NCI-H460 (cell line): Measurements from ENCODE around the gene RCAN2. TPM values are rescaled to one million over a fixed set of nuclear protein-coding genes. Genes with fewer than 3 reads are reported as not detected.
A peak's percentile ranks its signal among the peaks of the same experiment; 100 is the strongest.

ENCODE experiments used
- DNase-seq: peaks from one replicate; pipeline ENCODE4 v3.0.0-alpha.2; 2016; ENCODE audit warnings: low read depth; ENCODE audit errors: extremely low read depth
- polyA plus RNA-seq: library from polyadenylated mRNA; depleted of rRNA; stranded (reverse); fragments of >200 nt; gene quantifications from 2 replicates; pipeline ENCODE4 v1.2.3, GENCODE V29; 2014; cell fraction: nucleus; rRNA removed
- total RNA-seq: library from RNA; depleted of rRNA; stranded (reverse); fragments of >200 nt; shearing (Covaris generic); gene quantifications from 2 replicates; pipeline ENCODE4 v1.2.3, GENCODE V29; 2014; rRNA removed

RCAN2 gene
- not detected in 2 replicates for total RNA-seq
- not detected in 2 replicates for polyA plus RNA-seq

DNA sequence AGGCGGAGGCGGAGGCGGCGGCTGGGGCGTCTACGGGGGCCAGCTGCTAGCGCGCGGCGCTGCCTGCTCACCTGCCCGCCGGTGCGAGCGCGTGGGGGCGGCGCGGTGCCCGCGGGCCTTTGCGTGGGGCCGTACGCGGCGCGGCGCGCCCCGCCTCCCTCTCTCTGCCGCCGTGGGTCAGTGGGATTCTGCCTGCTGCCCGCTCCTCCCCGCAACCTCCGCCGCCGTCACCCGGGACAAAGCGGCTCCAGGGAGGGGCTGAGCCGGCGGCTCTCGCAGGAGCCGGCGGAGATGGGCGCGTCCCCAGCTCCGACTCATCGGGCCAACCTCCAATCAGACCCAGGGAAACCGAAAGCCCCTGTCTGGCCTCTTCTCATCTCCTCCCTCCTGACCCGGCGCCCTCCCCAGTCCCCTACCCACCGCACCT, at the start of gene RCAN2:
RCAN2 (minus strand) TSS at position 249 of the 427 bp plus-strand sequence.
- peak; percentile 20 for DNase-seq

DNA sequence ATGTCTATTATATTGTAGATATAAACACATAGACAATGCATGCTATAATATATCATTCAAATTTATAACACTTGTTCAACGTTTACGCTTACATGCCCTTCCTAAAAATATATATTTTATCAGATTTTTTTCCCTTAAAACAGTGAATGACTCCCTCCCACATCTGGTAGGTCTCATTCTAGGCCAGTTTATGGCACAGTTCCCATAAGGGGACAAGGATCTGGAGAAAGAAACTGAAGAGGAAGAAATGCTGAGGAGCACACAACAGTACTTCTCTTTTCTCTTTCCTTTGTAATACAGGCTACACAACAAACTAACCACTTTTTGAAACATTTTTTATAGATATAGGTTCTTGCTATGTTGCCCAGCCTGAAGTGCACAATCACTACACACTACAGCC, 48.6 kb upstream of the RCAN2 start:
- DNase-seq, result no peak

DNA sequence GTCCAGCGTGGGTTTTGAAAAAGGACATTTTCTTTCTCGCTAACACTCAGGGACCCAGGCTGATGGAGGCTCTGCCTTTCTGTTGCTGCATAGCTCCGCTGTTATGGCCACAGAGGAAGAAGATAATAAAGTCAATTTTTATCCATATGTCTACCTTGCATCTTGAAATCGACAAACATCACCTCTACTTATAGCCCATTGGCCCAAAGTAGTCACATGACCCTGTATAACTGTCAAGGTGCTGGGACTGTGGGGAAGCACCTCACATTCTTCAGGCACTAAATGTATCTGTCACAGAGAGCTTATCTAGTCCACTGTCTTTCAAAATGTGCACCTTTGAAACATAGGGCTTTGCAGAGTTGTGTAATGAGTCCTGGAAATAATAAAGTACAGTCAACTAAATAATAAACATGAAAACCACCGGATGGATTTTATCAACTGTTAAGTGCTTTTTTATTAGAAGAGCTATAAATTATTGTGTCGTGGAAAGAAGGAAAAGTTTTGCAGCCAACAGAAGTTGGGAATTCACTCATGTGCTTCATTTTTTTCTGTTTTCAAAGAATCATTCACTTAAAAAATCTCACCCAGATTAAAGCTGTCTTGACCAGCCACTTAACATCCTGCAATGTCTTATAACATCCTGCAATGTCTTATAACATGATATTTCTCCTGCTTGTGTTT, 47.7 kb upstream of the RCAN2 start:
- no peak for DNase-seq

DNA sequence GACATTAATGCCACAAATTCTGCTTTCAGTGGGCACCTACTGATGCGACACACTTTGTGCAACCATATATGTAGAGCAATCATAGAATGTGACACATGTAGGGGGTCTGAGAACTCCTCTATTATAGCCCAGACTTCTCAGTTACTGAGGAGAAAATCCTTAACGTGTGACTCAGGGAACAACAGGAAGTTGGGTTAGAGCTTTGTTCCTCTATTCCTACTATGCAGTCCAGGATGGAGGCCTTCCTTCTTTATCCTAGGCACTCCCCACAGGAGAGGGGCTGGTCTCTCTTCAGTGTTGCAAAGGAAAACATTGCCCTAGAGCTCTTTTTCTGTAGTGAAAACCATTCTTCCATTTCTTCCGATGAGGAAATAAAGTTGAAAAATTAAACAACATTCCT, 39.6 kb upstream of the RCAN2 start:
- no peak for DNase-seq

DNA sequence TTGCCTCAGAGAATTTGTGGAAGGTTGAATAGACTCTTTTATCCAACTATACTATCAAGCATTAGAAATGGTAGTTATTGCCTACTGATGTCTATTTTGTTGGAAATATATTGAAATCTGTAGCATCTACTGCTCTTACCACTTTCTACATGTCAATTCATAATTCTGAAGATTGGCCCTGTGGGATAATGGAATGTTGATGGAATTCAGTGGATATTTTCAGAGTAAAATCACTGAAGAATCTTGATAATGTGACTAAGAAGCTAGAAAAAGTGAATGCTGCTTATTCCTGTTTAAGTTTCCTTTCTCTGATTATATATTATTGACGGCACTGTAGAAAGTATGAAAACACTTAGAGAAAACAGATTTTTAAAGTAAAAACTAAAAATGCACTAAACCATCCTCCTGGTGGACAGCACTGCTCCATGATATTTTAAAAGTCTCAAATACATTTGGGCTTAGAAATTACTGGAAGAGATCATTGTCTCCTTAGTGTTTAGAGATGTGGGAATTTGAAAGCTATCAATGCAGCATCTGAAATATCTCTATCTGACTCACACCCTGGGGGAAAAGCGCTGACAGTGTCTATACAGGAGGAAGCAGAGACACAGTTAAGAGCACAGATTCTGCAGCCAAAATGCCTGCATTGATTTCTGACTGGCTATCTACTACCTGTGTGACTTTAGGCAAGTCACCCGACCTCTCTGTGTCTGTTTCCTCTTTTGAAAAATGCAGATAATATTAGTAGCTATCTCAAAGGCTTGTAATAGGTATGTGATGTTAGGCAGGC, 37.9 kb upstream of the RCAN2 start:
- DNase-seq, result no peak

DNA sequence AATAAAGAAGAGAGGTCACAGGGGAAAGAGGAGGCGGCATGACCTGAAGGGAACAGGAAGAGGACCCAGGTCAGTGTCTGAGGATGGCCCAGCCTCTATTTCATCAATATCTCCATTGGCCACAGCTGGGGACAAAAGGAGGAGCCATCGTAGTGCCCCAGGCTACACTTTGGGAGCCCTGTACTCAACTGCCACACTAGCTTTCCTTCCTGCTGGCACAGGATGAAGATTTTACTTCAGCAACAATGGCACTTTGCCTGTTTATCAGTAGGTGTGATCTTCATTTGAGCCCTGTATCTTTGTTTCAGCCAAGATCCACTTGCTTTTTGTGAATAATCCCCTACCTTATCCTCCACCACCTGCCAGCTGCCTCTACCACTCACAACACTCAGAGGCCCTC, 35.4 kb upstream of the RCAN2 start:
- no peak for DNase-seq

DNA sequence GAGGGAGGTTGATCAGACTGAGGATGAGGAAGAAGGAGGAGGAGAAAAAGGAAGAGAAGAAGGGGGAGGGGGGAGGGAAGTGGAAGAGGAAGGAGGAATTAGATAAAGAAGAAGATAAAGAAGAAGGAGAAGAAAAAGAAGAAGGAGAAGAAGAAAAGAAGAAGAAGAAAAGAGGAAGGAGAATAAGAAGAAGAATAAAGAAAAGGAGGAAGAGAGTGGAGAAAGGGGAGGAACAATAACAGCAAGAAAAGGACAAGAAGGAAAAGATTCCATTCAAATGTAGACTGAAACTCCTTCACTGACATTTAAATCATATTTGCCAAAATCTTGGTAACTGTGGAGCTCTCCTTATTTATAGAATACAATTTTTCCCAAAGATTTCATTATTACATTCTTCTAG, 34.3 kb upstream of the RCAN2 start:
- no peak for DNase-seq

DNA sequence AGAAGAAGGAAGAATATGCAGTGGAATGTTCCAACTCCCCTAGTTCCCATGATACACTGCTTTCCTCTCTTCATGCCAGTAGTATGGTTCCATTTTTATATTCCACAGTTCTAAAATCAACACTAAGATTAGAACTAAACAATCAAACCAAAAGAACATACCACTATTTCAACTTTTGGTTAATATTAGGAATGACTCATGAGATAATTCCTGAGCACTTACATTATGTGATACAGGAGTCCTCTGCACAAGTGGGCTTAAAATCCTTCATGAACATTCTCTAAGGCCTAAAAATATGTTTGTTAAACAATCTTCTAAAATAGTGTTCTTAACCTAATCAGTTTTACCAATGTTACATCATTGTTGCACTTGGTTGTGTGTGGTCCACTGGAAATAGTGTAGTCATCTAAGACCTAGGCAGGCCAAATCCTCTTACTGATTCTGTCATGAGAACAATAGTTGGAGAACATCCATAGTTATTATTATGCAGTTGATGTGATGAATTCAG, 30.3 kb upstream of the RCAN2 start:
- no peak for DNase-seq

DNA sequence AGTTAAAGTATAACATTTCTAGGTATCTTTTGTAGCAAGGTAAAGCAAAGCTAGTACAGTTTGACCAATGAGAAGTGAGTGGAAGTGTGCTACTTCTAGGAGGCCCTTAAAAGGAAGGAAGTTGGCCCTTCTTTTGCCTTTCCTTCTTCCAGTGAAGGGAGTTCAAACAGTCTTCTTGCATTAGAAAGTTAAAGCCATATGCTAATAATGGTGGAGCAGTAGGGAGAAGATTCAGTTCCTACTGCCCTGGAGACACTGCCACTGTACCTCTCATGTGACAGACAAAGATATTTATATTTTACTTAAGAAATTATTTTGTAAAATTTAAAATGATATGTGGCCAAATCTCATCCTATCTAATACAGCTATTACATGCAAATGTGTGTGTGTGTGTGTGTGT, 26.0 kb upstream of the RCAN2 start:
- DNase-seq, result no peak

DNA sequence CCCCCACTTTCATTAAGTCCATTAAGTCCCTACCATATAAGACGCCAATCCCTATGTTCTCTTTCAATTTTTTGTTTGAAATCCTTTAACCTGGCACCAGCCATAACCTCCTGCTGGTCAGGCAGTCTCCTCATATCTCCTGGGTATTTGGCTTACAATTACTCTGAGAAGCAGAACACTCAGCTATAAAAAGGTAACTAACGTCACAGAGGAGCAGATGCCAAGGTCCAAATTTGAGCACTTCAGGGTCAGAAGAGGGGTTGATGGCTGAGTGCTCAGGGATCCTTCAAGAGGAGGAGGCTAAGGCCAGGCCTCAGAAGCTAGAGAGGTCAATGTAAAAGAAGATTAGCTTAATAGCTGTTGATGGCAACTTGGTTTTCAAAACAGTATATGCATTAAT, 22.3 kb upstream of the RCAN2 start:
- no peak for DNase-seq

DNA sequence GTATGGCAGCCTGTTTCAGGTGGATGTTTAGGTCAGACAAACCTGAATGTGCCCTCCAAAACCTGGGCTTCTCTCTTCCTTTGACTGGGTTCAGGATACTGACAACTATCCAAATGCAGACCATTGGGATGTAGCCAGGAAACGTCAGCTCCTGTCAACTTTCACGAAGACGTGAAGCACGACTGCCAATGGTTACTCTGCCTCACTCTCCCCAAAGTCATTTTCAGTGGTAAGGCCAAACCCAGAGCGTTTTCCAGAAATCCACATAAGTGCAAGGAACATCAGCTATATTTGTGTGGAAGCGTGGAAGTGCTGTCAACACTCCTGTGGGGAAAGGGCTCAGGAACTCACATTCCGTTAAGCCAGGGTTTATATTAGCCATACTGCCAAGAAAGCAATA, 20.1 kb upstream of the RCAN2 start:
- no peak for DNase-seq

DNA sequence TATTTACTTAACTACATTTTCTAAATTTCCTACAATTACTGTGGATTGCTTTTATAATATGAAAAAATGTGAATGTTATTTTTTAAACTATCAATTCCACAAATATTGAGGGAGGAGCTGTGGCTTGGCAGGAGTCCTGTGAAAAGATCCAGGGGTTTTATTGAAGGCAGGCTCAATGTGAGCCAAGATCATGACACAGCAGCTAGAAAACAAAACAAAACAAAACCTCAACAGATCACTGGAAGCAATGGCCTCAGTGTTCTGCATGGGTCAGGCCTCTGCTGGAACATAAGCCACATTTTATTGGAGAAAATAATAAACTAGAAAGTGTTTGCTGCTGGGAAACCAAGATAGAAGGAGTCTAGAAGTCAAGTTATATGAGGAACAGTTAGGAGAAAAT, 19.4 kb upstream of the RCAN2 start:
- no peak for DNase-seq

DNA sequence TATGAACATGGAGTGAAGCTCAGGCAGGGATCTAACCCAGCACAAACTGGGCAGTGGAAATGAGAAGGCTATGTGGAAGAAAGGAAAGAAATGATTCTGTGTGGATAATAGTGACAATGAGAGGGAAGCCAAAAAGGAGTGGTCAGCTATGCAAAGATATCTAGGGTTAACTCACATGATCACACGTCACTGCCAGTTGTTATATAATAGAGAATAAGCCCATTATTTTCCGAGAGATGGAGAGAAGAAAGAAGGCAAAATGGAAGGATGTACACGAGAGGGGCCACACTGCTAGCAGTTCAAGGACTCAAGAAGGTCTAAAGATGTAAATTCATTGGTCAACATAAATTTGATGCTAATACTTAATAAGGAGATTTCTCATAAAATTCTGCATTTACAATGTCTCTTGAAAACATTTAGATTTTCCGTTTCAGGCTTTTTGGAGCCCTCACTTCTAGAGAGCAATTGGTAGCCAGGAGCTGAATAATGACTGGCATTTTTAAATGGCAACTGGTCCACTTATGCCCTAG, 18.8 kb upstream of the RCAN2 start:
- DNase-seq, result no peak

DNA sequence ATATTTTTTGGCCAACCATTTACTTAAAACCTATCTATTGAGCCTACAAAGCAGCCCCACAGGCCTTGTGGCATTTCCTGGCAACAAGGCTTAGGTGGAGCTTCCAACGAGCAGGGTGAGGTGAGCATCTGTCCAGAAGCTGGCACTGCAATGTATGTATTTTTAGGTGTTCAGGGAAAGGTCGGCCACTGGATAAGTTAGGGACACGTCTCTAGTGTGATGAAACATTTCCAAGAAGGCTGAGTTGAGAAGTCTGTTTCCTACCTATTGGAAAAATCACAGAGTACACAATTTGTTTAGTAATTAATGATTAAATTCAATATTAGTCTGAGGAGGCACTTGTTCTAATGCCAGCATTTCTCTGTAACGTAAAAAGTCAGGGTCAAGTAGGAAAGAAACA, 17.8 kb upstream of the RCAN2 start:
- DNase-seq, result no peak

DNA sequence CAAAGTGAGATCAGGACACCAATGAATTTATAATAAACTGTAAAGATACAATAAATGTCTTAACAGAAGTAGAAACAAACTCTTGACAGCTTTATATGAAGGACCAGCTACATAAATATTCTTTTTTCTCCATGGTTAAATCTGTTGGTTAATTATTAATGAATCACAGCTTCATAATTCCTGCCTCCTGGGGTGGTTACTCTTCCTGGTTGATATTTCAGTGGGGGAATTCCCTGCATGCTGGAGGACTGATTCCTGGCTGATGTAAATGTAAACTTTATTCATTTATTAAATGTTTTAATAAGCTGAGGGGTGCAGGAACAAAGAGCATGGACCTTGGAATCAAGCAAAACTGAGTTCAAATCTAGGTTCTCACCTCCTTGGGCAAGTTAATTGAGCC, 16.2 kb upstream of the RCAN2 start:
- no peak for DNase-seq

DNA sequence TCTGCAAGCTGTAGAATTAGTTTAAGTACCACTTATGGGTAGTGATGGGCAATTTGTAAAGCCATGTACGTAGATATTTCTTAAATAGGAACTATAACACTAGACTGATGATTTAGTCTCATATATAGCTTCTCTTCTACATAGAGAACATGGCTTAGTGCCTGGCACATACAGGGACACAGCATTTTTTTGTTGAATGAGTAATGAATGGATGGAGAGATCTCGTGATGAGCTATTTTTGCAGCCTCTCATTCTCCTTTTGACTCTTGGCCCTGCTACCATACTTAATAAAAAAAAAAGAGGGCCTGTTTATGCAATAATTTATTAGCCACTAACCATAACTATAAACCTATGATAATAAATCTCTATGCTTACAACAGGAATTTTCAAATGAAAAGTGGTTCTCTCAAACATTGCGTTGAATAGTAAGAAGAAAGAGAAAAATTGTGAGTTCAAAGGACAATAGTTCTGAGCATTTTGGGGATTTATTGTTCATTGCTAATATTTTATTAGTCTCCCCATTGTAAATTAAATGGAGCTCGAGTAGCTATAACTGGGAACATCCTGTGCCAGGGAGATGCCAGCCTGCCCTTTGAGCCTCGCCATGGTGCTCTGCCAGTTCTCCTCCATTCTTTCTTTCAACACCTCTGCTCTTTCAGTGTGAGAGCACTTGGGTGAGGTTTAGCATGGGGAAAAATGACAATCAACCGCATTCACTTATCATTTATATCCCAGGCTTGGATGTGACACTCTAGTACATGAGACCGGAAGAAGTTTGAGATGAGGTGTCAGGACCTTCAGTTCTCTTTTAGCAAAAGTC, 14.7 kb upstream of the RCAN2 start:
- DNase-seq, result no peak

DNA sequence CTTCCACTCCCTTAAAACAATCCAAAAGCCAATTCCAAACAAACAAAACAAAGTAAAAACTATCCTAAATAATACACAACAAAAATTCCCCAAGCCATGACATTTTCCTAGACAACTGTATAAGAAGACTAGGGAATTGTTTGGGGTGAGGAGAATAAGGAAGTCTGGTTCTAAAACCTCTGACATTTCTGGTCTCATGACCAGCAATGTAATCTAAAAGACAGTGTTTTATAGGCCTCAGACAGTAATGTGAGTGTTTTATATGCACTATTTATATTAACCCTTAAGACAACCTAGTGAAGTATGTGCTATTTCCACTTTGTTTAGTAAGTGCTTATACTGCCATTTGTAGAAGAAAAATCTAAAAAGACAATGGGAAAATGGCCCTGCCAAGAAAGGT, 13.0 kb upstream of the RCAN2 start:
- no peak for DNase-seq

DNA sequence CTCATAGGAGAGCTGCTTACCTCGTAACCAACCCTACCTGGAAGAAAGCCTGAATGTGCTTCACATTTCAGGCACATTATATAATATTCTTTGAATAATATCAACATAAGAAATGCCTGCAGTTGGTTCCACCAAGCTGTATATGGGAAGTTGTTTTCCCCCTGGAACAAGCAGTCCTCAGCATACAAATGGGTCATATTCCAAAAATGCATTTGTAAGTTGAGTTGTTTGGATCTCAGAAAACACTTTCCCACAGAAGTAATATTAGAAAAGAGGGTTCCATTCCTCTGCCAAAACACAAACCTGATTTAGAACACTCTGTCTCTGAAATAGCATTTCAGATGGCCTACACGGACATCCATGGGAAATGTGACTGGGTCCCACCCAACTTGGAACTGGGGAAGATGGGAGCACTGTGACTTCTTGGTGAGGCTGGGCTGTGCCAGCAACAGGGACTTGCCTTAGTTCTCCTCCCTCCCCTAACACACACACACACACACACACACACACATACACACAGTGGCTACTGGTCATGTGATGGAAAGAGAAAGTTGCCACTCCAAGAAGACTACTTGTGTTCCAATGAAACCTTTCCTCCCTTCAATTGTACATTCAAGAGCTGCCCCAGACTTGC, 11.4 kb upstream of the RCAN2 start:
- DNase-seq, result no peak

DNA sequence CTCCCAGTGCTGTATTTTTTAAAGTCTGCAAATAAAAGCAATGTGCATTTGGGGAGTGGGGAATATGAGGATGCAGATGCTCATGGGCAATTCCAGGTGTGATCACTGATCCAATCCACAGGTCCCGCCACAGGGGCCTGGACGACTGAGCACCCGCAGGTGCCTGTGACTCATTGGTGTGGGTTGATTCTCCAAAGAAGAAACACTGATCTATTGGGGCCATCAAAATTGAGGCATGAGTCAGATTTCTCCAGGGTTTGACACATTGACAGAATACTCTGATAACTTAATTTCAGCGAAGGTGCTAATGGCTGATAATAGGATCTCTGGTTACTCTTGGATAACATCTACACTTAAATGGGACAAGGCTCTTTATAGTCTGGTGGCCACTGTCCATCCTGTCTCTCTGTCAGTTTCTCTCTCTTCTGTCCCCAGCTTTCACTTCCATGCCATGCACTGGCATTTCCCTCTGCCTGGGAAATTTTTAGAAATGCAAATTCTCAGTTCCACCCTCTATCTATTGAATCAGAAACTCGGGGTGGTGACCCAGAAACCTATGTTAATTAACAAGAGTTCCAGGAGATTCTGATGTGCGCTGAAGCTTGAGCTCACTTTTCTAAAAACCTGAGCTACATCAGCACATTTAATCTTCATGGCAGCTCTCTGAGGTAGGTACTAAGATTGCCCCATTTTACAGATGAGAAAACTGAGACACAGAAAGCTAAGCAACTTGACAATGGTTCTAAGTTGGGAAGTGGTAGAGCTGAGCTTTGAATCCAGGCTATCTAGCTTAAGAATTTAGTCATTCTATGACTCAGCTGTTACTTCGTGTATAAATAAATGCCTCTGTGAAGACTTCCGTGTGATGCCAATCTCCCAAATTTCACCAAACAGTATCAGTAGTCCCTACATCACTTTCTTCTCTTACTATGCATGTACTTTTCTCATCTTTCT, 10.2 kb upstream of the RCAN2 start:
- DNase-seq, result no peak
